ENCODE measurements around the gene GPAT3.

The GPAT3 gene

GRCh38 chr4:83604321-83604720 is 68.4 kb downstream of the GPAT3 start:
- ATAC-seq, result no peak
- TF ChIP-seq CREB5 (CRISPR knock-in tag; IDR thresholded peaks at IDR 0.05; ENCODE audit: low read depth) (no peak), CSRNP3 (CRISPR knock-in tag; IDR thresholded peaks at IDR 0.05) (no peak), PPARA (CRISPR knock-in tag; IDR thresholded peaks at IDR 0.05; ENCODE audit: borderline replicate concordance) (no peak), PATZ1 (CRISPR knock-in tag; IDR thresholded peaks at IDR 0.05; ENCODE audit: borderline replicate concordance) (no peak)

- no peak for ATAC-seq
- TF ChIP-seq ZFP30 (CRISPR knock-in tag; IDR thresholded peaks at IDR 0.05) (no peak), POU6F1 (CRISPR knock-in tag; IDR thresholded peaks at IDR 0.05; ENCODE audit: borderline replicate concordance, low read depth) (no peak), ESRRG (CRISPR knock-in tag; IDR thresholded peaks at IDR 0.05) (no peak), TSHZ2 (CRISPR knock-in tag; IDR thresholded peaks at IDR 0.05) (no peak), ZNF8 (CRISPR knock-in tag; IDR thresholded peaks at IDR 0.05) (no peak), ZFP3 (CRISPR knock-in tag; IDR thresholded peaks at IDR 0.05) (no peak), CREB5 (CRISPR knock-in tag; IDR thresholded peaks at IDR 0.05; ENCODE audit: low read depth) (no peak), ZNF565 (CRISPR knock-in tag; conservative IDR thresholded peaks at IDR 0.05; ENCODE audit: low read depth) (no peak), TOX (CRISPR knock-in tag; IDR thresholded peaks at IDR 0.05; ENCODE audit: borderline replicate concordance) (no peak), ZNF70 (CRISPR knock-in tag; IDR thresholded peaks at IDR 0.05) (no peak), ZC3H10 (CRISPR knock-in tag; IDR thresholded peaks at IDR 0.05) (no peak), GLIS3 (CRISPR knock-in tag; IDR thresholded peaks at IDR 0.05) (no peak)
Measured at GRCh38 chr4:83605210-83605609, 69.3 kb downstream of the GPAT3 start.

- ATAC-seq, result no peak
- TF ChIP-seq ZNF8 (CRISPR knock-in tag; IDR thresholded peaks at IDR 0.05) (no peak), POU6F1 (CRISPR knock-in tag; IDR thresholded peaks at IDR 0.05; ENCODE audit: borderline replicate concordance, low read depth) (no peak), CREB5 (CRISPR knock-in tag; IDR thresholded peaks at IDR 0.05; ENCODE audit: low read depth) (no peak), OSR1 (CRISPR knock-in tag; IDR thresholded peaks at IDR 0.05) (no peak), PATZ1 (CRISPR knock-in tag; IDR thresholded peaks at IDR 0.05; ENCODE audit: borderline replicate concordance) (no peak), CSDC2 (CRISPR knock-in tag; IDR thresholded peaks at IDR 0.05) (no peak), BACH2 (CRISPR knock-in tag; IDR thresholded peaks at IDR 0.05; ENCODE audit: borderline replicate concordance) (no peak), RARB (CRISPR knock-in tag; IDR thresholded peaks at IDR 0.05) (no peak), PPARA (CRISPR knock-in tag; IDR thresholded peaks at IDR 0.05; ENCODE audit: borderline replicate concordance) (no peak), ZNF565 (CRISPR knock-in tag; conservative IDR thresholded peaks at IDR 0.05; ENCODE audit: low read depth) (no peak), ZFP30 (CRISPR knock-in tag; IDR thresholded peaks at IDR 0.05) (no peak), ZNF70 (CRISPR knock-in tag; IDR thresholded peaks at IDR 0.05) (no peak), TCF4 (CRISPR knock-in tag; IDR thresholded peaks at IDR 0.05; ENCODE audit: borderline replicate concordance) (no peak), ISL1 (CRISPR knock-in tag; IDR thresholded peaks at IDR 0.05) (no peak), ARNTL (CRISPR knock-in tag; IDR thresholded peaks at IDR 0.05; ENCODE audit: borderline replicate concordance, low read depth) (no peak)
Measured at GRCh38 chr4:83605744-83606172, 69.8 kb downstream of the GPAT3 start.
